Stimulated activated CD4-positive, alpha-beta T cell treated with anti-CD3 and anti-CD28 coated beads, Interleukin-2, amount 100 ng/mL, for 48 hours (primary cell): ENCODE measurements around the gene METTL27.
"Not testable (repeated sequence)": the region's sequence is repeated elsewhere in the genome, so short reads cannot be mapped to it uniquely, and the experiment has no call there.

Source experiments
- DNase-seq, 2 donors: peaks; one replicate each; pipeline ENCODE4 v3.0.0-alpha.2; 2020

The METTL27 gene

DNA sequence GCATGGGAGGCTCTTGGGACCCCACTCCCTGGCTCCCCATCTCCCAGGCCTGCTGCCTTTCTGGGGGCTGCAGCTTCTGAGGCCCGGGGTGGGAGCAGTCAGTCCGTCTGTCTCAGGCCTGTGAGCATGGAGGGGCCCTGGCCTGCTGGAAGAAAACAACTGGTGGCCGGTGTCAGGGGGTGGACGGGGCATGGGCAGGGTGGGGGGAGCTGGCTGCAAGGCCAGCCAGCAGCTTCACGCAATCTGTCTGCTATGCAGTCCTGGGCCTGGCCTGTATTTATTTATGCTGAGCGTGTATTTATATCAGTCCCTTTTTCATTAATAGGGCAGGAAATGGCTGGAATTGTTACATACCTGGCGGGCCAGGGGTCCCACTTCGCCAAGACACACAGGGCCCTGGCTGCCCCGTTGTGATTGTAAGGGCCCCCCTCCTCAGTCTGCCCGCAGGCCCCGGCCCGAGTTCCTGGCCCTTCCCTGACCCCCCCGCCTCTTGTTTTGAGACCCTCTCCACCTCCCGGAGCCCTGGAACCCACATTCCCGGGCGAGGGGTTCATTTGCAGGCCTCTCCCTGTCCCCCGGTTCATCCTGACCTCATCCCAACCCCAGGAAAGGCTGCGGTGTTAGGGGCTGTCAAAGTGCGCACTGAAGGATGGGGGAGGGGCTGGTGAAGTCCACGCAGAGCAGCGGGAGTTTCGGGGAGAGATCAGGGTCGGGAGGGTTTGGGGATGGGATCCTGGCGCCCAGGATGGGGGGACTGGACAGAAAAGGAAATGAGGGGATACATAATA lies 26.9 kb upstream of the METTL27 start:
- DNase-seq, result no peak

DNA sequence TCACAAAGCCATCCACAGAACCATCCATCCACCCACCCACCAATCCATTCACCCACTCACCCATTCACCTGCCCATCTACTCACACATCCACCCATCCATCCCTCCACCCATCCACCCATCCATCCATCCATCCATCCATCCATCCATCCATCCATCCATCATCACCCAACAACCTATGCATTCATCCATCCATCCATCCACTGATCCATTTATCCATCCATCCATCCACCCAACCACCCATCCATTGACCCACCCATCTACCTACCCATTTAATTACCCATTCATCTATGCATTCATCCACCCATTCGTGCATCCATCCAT lies 24.1 kb upstream of the METTL27 start:
- no peak for DNase-seq

DNA sequence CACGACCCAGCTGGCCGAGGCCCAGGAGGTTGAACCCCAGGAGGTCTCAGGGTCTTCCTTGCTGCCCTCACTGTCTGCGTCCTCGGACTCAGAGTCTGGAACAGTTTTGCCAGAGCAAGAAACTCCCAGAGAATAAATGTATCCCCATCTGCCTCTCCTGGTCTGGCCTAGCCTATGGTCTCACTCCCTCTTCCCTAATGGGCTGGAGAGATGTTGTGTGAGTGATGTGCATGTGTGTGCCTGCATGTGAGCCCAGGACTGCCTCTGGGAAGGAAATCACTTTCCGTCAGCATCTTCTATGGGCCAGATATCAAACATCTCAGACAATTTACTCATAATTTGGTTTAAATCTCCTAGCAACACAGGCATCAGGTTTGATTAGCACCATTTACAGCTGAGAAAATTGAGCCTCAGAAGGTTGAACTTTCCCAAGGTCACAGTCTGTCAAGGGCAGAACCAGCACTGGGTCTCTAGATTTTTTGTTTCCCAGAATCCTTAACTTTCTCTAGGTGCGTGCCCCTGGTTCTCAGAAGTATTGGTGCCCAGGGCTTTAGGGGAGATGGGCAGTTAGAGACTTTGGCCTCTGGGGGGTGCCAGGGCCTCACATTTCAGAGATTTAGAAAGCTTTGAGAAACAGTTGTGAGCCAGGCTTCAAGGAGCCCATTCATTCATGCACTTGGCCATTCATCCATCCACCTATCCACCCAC lies 23.6 kb upstream of the METTL27 start:
- DNase-seq, result no peak

DNA sequence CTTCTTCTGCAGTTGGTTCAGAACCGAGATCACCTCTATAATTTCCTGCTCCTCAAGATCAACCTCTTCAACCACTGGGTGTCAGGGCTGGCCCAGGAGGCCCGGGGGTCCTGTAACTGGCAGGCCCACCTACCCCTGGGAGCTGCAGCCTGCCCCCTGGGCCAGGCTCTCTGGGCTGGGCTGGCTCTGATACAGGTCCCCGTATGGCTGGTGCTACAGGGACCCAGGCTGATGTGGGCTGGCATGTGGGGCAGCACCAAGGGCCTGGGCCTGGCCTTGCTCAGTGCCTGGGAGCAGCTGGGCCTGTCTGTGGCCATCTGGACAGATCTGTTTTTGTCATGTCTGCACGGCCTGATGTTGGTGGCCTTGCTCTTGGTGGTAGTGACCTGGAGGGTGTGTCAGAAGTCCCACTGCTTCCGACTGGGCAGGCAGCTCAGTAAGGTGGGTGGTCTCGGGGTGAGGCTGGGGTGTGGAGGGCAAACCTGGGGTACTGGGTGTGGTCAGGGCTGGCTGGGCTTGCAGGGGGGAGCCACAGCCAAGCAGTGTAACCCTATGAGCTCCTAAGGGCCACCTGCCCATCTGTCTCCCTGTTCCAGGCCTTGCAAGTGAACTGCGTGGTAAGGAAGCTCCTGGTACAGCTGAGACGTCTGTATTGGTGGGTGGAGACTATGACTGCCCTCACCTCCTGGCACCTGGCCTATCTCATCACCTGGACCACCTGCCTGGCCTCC lies 22.8 kb upstream of the METTL27 start:
- DNase-seq, result no peak

DNA sequence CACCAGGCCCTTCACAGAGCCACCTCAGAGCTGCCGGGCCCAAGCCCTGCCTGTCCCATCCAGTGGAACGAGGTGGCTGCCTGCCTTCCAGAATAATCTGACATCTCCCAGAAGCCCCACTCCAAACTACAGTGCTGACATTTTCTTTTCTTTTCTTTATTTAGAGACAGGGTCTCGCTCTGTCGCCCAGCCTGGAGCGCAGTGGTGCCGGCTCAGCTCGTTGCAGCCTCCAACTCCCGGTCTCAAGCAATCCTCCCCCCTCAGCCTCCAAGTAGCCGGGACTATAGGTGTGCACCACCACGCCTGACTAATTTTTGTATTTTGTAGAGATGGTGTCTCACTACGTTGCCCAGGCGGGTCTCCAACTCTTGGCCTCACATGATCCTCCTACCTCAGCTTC lies 19.0 kb upstream of the METTL27 start:
- no peak for DNase-seq

DNA sequence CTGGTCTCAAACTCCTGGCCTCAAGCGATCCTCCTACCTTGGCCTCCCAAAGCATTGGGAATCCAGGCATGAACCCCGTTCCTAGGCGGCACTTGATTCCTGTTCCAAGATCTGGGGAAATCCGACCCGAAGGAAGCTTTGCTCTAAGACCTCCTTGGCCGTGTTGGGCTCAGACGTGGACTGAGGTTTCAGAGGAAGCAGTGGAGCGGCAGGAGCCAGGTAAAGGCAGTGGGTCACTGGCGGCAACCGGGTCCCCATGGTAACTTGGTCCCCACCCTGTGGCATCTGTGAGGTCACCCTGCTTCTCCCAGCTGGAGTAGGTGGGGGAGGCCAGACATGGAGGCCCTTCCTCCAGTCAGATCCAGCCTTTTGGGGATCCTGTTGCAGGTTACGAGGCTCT lies 18.5 kb upstream of the METTL27 start, which contains the start of gene TMEM270:
Gene TMEM270, plus strand, starts transcription at position 301 of the 400 bp plus-strand sequence. Its CDS starts 36 bp downstream, at position 337.
- no peak for DNase-seq

GRCh38 chr7:73858807-73859206 lies 16.5 kb upstream of the METTL27 start:
- no peak for DNase-seq

DNA sequence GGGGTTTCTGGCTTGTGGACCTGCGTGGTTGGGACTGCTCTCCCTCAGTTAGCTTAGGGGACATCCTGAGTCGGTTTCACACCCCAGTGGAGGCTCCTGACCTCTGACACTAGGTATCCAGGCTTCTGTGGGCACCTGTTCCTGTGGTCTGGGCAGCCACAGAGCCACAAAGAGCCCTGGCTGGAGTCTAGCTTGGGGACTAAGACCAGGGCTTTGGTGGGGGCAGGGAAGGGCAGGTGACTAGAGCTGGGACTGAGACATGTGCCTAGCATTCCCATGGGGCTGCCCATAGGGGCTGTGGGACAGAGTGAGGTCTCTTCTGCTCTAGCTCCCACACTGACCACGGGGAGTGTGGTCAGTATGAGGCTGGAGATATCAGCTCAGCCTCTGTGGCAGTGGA lies 14.6 kb upstream of the METTL27 start:
- DNase-seq, result no peak

- DNase-seq, result no peak
Measured at GRCh38 chr7:73852500-73852899, 10.2 kb upstream of the METTL27 start.

GRCh38 chr7:73851410-73852338 lies 9.4 kb upstream of the METTL27 start:
- DNase-seq, result peak in 1 of 2 donors; percentile 29

DNA sequence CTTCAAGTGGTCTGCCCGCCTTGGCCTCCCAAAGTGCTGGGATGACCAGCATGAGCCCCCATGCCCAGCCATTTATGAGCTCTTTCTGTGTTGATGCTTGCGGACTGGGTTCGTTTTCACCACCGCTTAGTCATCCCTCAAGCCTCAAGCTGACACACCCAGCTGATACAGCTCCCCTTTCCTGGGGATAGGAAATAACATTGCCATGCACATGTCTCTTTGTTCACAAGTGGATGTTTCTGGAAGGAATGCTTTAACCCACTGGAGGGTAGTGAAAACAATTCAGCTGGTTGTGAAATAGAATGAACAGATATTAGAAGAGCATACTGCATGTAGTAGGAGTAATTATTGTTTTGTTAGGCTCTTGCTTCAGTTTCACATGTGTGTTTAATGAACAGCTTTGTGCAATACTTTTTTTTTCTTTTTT lies 8.5 kb upstream of the METTL27 start:
- DNase-seq, result no peak

- no peak for DNase-seq
Measured at GRCh38 chr7:73847941-73848723, 5.8 kb upstream of the METTL27 start.

- not testable (repeated sequence) for DNase-seq
Measured at GRCh38 chr7:73845701-73846195, 3.4 kb upstream of the METTL27 start.

DNA sequence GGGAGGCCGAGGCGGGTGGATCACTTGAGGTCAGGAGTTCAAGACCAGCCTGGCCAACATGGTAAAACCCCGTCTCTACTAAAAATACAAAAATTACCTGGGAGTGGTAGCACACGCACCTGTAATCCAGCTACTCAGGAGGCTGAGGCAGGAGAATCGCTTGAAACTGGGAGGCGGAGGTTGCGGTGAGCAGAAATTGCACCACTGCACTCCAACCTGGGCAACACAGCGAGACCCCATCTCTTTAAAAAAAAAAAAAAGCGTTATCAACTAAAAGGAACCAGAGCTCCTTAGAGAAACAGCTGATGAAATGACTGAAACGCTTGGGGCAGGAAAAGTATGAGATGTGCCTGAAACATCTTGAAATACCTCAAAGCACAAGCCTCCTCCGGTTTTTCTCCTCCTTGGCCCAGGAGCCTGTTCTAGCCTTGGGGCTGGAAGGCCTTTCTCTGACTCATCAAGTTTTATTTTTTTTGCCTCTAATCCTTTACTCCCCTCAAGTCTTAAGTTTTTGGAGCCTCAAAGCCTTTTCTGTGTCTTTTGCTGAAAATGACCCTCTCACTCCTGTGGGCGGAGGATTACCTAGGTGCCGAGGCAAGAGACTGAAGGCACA lies 2.6 kb upstream of the METTL27 start:
- DNase-seq, result no peak

GRCh38 chr7:73844131-73844547 lies 1.8 kb upstream of the METTL27 start:
- DNase-seq, result no peak

DNA sequence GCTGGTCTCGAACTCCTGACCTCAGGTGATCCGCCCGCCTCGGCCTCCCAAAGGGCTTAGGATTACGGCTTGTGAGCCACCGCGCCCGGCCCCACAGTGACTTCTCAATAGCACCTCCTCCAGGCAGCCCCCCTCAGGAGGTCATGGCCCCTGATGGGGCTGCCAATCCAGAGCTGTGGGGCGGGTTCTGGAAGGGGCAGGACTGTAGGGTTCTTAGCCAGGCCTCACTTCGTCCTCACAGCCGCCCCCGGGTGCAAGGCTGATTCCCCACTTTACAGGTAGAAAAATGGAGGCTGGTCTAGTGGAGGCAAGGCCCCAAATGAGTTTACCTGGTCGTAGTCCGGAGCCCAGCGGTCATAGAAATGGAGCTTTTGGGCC lies 638 bp downstream of the METTL27 start:
- DNase-seq, result no peak

DNA sequence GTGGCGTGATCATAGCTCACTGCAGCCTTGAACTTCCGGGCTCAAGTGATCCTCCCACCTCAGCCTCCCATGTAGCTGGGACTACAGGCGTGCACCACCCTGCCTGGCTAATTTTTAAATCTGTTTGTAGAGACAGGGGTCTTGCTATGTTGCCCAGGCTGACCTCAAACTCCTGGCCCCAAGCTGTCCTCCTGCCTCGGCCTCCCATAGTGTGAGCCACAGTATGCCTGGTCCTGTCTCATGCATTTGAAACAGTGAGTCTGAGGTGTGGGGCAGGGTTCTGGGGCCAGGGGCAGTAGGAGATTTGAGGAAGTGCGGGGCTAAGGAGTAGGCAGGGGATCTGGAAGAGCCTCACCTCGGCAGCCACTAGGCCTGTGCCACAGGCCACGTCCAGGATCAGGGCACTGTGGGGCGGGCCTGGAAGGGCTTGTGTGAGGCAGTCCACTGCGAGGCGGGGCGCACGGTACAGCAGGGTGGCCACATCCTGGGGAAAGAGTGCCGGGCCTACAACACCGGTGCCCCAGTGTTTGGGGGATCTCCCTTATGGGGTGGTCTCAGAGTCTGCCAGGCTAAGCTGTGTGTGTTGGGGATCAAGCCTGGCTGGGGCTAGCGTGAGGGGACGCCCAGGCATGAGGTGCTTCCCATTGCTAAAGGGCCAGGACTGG lies 1.5 kb downstream of the METTL27 start:
- no peak for DNase-seq

- no peak for DNase-seq
Measured at GRCh38 chr7:73839743-73840714, 2.3 kb downstream of the METTL27 start.

- no peak for DNase-seq
Measured at GRCh38 chr7:73839290-73839689, 3.0 kb downstream of the METTL27 start.
